GM21423 (cell line): ENCODE data around the gene ANTXR1.

Source experiments
- ATAC-seq: cut with Tn5 transposase; IDR thresholded peaks from one replicate; pipeline ENCODE4 v1.9.1; 2021; ENCODE audit warnings: mild to moderate bottlenecking, moderate library complexity; ENCODE audit not compliant: unreplicated experiment

Gene ANTXR1

GRCh38 chr2:69013142-69013839 is at the start of gene ANTXR1:
Gene ANTXR1, plus strand, starts transcription at chr2:69013179. Its CDS starts 321 bp downstream, at chr2:69013500.
- no peak for ATAC-seq

GRCh38 chr2:68964282-68964681 is 48.7 kb upstream of the ANTXR1 start:
- ATAC-seq, result no peak

GRCh38 chr2:68968221-68968620 is 44.8 kb upstream of the ANTXR1 start:
- no peak for ATAC-seq

GRCh38 chr2:68969736-68970490 is 43.1 kb upstream of the ANTXR1 start:
- ATAC-seq, result no peak

GRCh38 chr2:68970566-68971265 is 42.3 kb upstream of the ANTXR1 start:
- ATAC-seq, result no peak

GRCh38 chr2:68971591-68972231 is 41.3 kb upstream of the ANTXR1 start:
- no peak for ATAC-seq

GRCh38 chr2:68974251-68974650 is 38.7 kb upstream of the ANTXR1 start, which contains the start of gene GKN1:
Gene GKN1, plus strand, starts transcription at chr2:68974636. Its CDS starts 42 bp downstream, at chr2:68974678.
- no peak for ATAC-seq

- no peak for ATAC-seq
These were observed 37.9 kb upstream of the ANTXR1 start for GRCh38 chr2:68974946-68975665.

- no peak for ATAC-seq
These were observed 37.1 kb upstream of the ANTXR1 start for GRCh38 chr2:68975844-68976243.

- no peak for ATAC-seq
These were observed 35.5 kb upstream of the ANTXR1 start for GRCh38 chr2:68977453-68977852.

- no peak for ATAC-seq
These were observed 34.9 kb upstream of the ANTXR1 start for GRCh38 chr2:68978098-68978497.

GRCh38 chr2:68980956-68981355 is 32.0 kb upstream of the ANTXR1 start:
- no peak for ATAC-seq

GRCh38 chr2:68987021-68987503 is 25.9 kb upstream of the ANTXR1 start:
- ATAC-seq, result no peak

GRCh38 chr2:68989035-68989434 is 23.9 kb upstream of the ANTXR1 start:
- no peak for ATAC-seq

- no peak for ATAC-seq
These were observed 20.6 kb upstream of the ANTXR1 start for GRCh38 chr2:68992341-68992740.

- ATAC-seq, result no peak
These were observed 20.0 kb upstream of the ANTXR1 start for GRCh38 chr2:68992933-68993332.

GRCh38 chr2:68993660-68994059 is 19.3 kb upstream of the ANTXR1 start:
- no peak for ATAC-seq

GRCh38 chr2:68994864-68995263 is 18.1 kb upstream of the ANTXR1 start:
- no peak for ATAC-seq

GRCh38 chr2:68995916-68996315 is 17.1 kb upstream of the ANTXR1 start:
- ATAC-seq, result no peak

GRCh38 chr2:68997401-68997800 is 15.6 kb upstream of the ANTXR1 start:
- no peak for ATAC-seq
